Stomach (tissue), 9 donors: ENCODE data around the gene ZC3H15. TPM values are rescaled to one million over a fixed set of nuclear protein-coding genes. Genes with fewer than 3 reads are reported as not detected.

Experiments
- DNase-seq, 2 donors: peaks; one replicate each; pipeline versions ENCODE4 v3.0.0 to v3.0.0-alpha.2; 2013 to 2019
- H3K27ac ChIP-seq, 5 donors: fragments of 200-600 bp in 4 of 5; sonication (generic) in 4 of 5; one replicate each; pipeline ENCODE4 v1.5.1; 2013 to 2019; ENCODE audit warnings: mild to moderate bottlenecking in 1 of 5, moderate library complexity in 1 of 5
- H3K27me3 ChIP-seq, 3 donors: fragments of 200-600 bp; sonication (generic); one replicate each; pipeline ENCODE4 v1.5.1; 2017 to 2019; ENCODE audit warnings: mixed run types in 1 of 3
- H3K36me3 ChIP-seq, 4 donors: fragments of 200-600 bp; sonication (generic); 1 replicate in 3 of 4; 2 replicates in 1 of 4; pipeline ENCODE4 v1.5.1; 2016 to 2019
- H3K4me1 ChIP-seq, 4 donors: fragments of 200-600 bp; sonication (generic); one replicate each; pipeline ENCODE4 v1.5.1; 2016 to 2019
- H3K4me3 ChIP-seq, 4 donors: fragments of 200-600 bp; sonication (generic) in 3 of 4; one replicate each; pipeline ENCODE4 v1.5.1; 2016 to 2019; ENCODE audit warnings: mild to moderate bottlenecking in 1 of 4
- H3K9me3 ChIP-seq, 4 donors: fragments of 200-600 bp; sonication (generic); one replicate each; pipeline ENCODE4 v1.5.1; 2016 to 2019
- EP300 ChIP-seq: sonication (generic); formaldehyde crosslinking; IDR thresholded peaks from one replicate; pipeline ENCODE4 v1.6.1; 2017; ENCODE audit warnings: antibody characterized with exemption
- POLR2A ChIP-seq, 4 donors: fragments of 450-650 bp; IDR thresholded peaks; one replicate each; pipeline ENCODE4 v1.6.1; 2016; ENCODE audit warnings: antibody characterized with exemption in 4 of 4, control low read depth in 2 of 4, mild to moderate bottlenecking in 1 of 4, moderate library complexity in 1 of 4
- POLR2AphosphoS5 ChIP-seq, 3 donors: sonication (generic); formaldehyde crosslinking; IDR thresholded peaks; one replicate each; pipeline ENCODE4 v1.6.1; 2016; ENCODE audit warnings: antibody characterized with exemption in 3 of 3
- WGBS, 5 donors: extraction: QIAGEN DNeasy Blood & Tissue Kit in 3 of 5; methylation state at CpG; one replicate each; pipeline versions ENCODE4 v1.1.5 to v1.1.7; 2013 to 2018; 5-methylcytosine and 5-hydroxymethylcytosine counted together
- intact Hi-C: fragments of 100-400 bp; cut with DNase I; formaldehyde crosslinking; loops from one replicate; pipeline ENCODE4 v1.15.1; 2023; ENCODE audit warnings: low total_unique reads
- polyA plus RNA-seq, 3 donors: library from polyadenylated mRNA; stranded (reverse); fragments of 200-250 nt; gene quantifications; one replicate each; pipeline ENCODE4 v1.2.3, GENCODE V29; 2013
- total RNA-seq, 5 donors: library from RNA; depleted of rRNA; stranded (reverse); fragments of >200 nt; gene quantifications; one replicate each; pipeline versions ENCODE4 v1.1.0 to v1.2.3, GENCODE V29; 2014 to 2016
- TF ChIP-seq, protein P1 (sequence below), 7 experiments: fragments of 450-650 bp in 4 of 7; fragments of 200-600 bp in 3 of 7; sonication (generic) in 3 of 7; IDR thresholded peaks; one replicate each; pipeline ENCODE4 v1.5.1; 2016 to 2019; ENCODE audit warnings: antibody characterized with exemption in 7 of 7, control low read depth in 2 of 7, mild to moderate bottlenecking in 1 of 7
- donor health status: healthy with polysubstance abuse.
- donor health status: Bipolar disorder and iron deficiency.
- donor health status: healthy.

Gene ZC3H15
- total and polyA plus RNA-seq, 8 donors: 40.9 to 162 (median 45.9) TPM

DNA sequence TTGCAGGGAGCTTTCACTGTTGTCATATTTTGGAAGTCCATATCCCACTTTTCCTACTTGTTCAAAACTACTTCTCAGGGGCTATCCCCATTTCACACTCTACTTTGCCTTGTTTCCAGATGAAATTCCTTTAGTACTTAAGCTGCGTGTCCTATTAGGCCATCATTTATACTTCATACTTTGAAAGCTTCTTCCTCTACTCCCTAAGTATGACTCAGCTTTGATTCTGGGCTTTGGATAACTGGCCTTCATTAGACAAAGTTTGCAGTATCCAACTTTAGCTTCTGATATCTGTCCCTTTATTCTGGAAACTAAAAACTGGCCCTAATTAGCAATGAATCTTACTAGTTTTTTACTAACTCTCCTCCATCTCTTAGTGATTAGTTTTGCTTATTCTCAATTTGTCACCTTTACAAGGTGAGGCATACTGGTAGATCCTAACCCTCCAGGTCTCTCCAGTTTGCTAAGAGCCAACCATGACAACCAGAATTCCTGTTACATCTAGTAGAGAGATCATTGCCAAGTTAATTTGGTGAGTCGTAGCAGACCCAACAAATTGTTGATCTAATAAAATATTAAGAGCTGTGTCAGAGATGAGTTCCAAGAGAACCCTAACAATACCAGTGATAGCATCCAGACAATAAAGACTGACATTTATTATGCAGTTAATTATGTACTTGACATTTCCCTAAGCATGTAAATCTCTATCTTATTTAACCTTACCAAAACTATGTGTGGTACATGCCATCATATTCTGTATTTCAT lies 72.6 kb downstream of the ZC3H15 start:
- intact Hi-C loops: no loop called here

More for the DNA sequence above, 72.6 kb downstream of the ZC3H15 start:
- no peaks in the 10 kb centered on the region for H3K36me3 ChIP-seq
- no peak overlapping the region for H3K4me3 ChIP-seq
- no peaks in the 10 kb centered on the region for H3K9me3 ChIP-seq
- H3K4me1 ChIP-seq: peaks cover 0 to 10% (median 5%) of the 10 kb centered on the region in 4 donors
- H3K27ac ChIP-seq: no peak overlapping the region
- no peaks in the 10 kb centered on the region for H3K27me3 ChIP-seq
- no peak for TF ChIP-seq POLR2A (IDR thresholded peaks at IDR 0.05)
- TF ChIP-seq, protein P1, sequence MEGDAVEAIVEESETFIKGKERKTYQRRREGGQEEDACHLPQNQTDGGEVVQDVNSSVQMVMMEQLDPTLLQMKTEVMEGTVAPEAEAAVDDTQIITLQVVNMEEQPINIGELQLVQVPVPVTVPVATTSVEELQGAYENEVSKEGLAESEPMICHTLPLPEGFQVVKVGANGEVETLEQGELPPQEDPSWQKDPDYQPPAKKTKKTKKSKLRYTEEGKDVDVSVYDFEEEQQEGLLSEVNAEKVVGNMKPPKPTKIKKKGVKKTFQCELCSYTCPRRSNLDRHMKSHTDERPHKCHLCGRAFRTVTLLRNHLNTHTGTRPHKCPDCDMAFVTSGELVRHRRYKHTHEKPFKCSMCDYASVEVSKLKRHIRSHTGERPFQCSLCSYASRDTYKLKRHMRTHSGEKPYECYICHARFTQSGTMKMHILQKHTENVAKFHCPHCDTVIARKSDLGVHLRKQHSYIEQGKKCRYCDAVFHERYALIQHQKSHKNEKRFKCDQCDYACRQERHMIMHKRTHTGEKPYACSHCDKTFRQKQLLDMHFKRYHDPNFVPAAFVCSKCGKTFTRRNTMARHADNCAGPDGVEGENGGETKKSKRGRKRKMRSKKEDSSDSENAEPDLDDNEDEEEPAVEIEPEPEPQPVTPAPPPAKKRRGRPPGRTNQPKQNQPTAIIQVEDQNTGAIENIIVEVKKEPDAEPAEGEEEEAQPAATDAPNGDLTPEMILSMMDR (IDR thresholded peaks at IDR 0.05): no peak
- TF ChIP-seq EP300: no peak
- no peak for TF ChIP-seq POLR2AphosphoS5 (IDR thresholded peaks at IDR 0.05)
- WGBS, 5 donors: 65 to 85% (median 79%) methylated on average over 2 of the region's 2 CpGs
- no peak for DNase-seq

Other genes with a start within 250 kb of the ZC3H15 start
- gene ITGAV, start 103.8 kb downstream of the ZC3H15 start, total RNA-seq: 100 to 1,000 TPM in 4 of 5 donors, 10 to 100 TPM in 1; 46.9 to 393 (median 129) TPM
- 10 to 100 TPM in 2 of 3 donors, 1 to 10 TPM in 1; 7.8 to 14.2 (median 11.7) TPM for gene ITGAV, start 103.8 kb downstream of the ZC3H15 start, polyA plus RNA-seq
- gene FAM171B, start 207.8 kb downstream of the ZC3H15 start, total RNA-seq: 10 to 100 TPM in 1 of 5 donors, 1 to 10 TPM in 2, under 1 TPM in 2; 0.87 to 19.5 (median 2.3) TPM
- 1 to 10 TPM in 2 of 3 donors, under 1 TPM in 1; 0.65 to 1.5 (median 1.1) TPM for gene FAM171B, start 207.8 kb downstream of the ZC3H15 start, polyA plus RNA-seq